GM18511 (cell line): ENCODE measurements around the gene KIFC3.
"Not testable (repeated sequence)": the region's sequence is repeated elsewhere in the genome, so short reads cannot be mapped to it uniquely, and the experiment has no call there.

Experiments
- ATAC-seq: cut with Tn5 transposase; IDR thresholded peaks from one replicate; pipeline ENCODE4 v1.9.1; 2021; ENCODE audit warnings: mild to moderate bottlenecking, moderate library complexity; ENCODE audit not compliant: unreplicated experiment

KIFC3 gene

DNA sequence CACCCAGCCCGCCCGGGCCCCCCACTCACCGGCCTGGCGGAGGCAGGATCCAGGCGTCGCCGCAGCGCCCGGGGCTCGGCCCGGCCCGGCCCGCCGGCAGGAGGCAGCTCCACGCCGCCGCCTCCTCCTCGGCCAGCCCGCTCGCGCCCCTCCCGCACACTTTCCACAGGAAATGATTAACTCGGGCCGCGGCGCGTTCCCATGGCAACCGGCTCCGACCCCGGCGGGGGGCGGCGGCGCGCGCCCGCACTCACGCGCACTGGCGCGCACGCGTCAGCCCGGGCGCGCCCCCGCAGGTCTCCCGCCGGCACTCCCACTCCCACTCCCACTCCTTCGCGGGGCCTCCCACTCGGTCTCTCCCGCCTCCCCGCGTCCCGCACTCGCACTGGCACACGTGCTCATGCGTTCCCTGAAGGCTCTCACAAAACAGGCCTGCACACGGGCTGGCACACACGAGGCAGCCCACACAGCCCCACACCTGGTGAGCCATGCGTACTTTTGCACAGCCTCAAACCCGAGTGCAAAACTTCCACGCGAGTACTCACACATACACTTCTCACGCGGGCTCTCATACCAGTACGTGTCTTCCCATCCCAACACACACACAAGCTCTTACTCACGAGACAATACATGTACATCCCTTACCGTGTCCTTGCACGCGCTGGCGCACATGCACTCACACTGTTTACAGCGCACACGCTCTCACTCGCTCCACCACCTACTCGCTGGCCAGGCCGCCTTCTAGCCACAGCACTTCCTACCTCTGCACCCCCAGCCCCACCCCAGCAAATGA lies at the start of gene KIFC3:
Gene KIFC3 (minus strand): TSS at position 151 of the 793 bp plus-strand sequence. CDS start 4,248 bp downstream, outside the sequence.
- ATAC-seq: peak; percentile 58

DNA sequence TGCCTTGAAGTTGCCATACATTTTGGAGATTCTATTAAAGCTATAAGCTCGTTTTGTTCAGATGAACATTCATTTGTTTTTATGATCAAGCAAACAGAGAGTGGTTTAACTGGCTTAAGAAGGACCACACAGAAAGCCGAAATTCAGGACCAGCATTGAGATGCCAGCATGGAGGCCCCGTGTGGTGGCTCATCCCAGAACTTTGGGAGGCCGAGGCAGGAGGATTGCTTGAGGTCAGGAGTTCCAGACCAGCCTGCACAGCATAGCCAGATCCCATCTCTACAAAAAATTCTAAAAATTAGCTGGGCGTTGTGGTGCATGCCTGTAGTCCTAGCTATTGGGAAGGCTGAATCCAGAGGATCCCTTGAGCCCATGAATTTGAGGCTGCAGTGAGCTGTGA lies 45.9 kb upstream of the KIFC3 start:
- no peak for ATAC-seq

GRCh38 chr16:57846931-57847330 lies 44.6 kb upstream of the KIFC3 start:
- ATAC-seq: not testable (repeated sequence)

DNA sequence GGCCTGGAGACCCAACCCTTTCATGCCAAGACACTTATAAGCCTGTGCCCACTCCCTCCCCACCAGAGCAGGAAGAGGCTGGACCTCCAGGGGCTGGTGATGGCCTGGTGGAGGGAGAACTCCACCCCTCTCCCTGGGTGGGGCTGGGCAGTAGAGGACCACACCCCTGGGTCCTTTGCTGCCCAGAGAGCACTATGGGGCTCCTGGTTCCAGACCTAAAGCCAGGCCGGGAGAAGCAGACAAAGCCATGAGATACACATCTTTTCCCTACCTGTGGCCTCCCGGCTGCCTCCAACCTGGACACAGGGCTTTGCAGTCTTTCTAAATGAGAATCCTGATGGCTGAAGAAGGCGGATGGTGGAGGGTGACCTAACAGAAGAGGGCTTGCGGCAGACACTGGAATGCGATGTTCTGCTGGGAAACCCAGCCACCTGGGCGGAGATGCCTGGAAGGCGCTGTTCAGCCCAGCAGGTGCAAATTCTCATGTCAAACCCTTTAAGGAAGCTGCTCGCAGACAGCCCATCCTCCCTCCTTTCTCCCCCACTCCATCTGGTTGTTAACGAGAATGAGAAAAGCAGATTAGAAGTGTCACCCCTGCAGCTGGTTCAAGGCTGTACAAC lies 43.9 kb upstream of the KIFC3 start:
- peak; percentile 85 for ATAC-seq

DNA sequence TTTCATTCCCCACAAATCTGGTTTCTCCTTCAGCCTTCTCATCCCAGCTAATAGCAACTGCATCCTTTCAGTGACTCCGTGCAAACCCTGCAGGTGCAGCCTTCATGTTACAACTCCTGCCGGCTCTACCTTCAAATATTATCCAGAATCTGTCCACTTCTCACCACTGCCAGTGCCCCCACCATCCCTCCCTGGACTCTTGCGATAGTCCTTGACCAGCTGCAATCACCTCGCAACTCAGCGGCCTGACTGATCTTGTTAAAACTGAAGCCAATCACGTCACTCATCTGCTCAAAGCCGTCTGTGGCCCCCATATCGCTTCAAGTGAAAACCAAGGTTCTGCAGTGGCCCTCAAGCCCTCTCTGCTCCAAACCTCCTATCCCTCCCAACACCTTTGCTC lies 42.8 kb upstream of the KIFC3 start:
- ATAC-seq: no peak

DNA sequence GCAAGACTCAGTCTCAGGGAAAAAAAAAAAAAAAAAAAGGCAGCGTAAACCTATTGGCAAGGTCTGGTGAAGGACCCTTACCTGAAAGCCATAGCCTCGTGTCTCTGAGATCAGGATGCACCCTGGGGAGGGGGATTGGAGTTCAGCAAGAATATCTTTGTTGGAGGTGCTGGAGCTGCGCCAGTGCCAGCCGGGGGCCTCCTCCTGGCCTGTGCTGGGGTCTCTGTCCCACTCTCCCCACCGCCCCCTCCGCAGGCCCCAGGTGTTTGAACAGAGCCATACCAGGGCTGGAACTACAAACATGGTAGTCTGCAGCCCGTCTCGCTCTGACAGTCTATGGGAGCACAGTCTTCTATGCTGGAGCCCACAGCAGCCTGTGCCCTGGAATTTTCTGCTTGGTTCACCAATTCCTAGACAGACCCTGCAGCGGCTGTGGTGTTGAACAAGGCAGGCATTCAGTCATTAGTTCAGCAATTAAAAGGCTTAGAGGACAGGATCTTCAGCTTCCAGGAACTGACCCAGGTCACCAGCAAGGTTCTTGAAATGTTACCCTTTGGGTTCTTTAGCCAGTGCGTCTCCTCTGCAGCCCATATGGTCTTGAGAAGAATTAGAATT lies 42.2 kb upstream of the KIFC3 start:
- ATAC-seq: no peak

DNA sequence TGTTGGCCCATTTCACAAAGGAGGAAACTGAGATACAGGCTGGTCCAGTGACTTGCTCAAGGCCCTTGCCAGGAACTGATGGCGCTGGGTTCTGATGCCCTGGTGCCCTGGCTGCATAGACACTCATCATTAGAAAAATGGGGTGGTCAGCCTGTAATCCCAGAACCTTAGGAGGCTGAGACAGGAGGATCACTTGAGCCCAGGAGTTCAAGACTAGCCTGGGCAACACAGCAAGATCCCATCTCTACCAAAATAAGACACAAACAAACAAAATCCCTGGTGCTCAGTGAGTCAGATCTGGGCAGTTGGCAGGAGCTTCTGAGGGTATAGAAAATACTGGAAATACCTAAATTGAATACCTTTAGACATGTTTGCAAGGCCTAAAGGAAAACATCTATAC lies 41.1 kb upstream of the KIFC3 start:
- ATAC-seq: no peak

GRCh38 chr16:57842601-57843000 lies 40.3 kb upstream of the KIFC3 start:
- no peak for ATAC-seq

DNA sequence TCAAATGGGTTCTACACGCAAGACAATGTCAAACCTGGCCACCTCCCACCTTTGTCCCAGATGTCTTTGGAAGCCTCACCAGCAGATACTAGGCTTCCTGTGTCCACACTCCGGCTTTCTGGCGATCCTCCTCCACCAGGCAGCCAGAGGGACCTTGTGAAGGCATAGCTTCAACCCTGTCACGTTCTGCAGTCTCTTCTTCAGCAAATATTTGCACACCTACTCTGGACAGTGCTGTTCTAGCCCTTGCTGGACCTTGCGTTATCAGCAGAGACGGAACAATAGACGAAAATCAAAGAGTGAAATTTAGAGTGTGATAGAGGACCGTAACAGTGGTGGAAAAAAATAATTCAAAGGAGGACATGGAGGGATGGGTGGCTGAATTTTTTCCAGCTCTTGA lies 38.5 kb upstream of the KIFC3 start:
- no peak for ATAC-seq

DNA sequence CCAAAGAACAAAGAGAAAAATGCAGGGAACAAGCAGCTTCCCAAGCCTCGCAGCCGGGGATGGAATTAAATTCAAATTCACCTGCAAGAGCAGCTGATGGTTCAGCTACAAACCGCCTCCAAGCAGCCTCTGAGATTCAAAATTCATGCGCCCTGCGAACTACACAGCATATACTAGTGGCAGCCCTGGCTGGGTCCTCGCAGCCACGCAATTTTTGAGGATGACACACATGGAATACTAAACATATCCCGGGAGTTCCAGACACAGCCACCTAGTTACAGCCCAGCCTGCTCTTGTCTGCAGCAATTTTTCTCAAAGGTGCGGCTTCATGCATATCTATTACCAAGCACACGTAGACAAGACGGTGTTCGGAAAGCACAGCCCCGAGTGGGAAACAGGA lies 35.9 kb upstream of the KIFC3 start:
- ATAC-seq: no peak

DNA sequence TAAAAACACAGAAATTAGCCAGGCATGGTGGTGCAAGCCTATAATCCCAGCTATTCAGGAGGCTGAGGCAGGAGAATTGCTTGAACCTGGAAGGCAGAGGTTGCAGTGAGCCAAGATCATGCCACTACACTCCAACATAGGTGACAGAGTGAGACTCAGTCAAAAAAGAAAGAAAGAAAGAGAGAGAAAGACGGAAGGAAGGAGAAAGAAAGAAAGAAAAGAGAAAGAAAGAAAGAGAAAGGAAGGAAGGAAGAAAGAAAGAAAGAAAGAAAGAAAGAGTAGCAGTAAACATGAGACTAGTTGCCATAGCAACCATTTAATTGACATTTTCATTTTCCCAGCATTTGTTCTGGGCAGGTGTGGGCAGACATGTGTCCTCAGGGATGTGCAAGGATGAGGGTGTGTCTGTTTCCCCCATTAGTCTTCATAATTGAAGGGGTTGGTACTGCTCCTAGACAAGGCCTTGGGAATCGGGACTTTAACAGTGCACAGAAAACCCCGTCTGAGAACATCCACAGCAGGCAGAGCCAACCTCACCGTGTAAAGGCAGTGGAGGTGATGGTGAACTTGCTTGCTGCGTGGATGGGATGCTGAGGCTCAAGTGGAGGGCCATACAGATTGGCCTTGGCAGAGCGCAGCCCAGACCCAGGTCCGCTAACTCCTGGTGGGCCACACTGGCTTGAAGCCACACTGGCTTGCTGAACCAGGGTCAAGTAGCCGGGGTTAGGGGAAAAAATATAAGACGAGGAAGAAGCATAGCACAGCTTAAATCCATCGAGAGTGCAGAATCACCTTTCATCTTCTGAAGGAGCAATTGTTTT lies 35.2 kb upstream of the KIFC3 start:
- ATAC-seq: no peak

DNA sequence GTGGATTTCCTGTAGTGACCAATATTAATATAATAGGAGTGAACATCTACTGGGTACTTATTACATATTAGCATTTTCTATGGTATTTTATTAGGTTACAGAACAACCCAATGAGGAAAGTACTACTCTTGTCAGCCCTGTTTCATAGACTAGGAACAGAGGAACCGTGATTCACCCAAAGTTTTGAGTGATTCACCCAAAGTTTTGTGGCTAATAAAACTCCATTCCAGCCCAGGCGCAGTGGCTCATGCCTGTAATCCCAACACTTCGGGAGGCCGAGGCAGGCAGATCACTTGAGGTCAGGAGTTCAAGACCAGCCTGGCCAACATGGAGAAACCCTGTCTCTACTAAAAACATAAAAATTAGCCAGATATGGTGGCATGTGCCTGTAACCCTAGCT lies 33.1 kb upstream of the KIFC3 start:
- not testable (repeated sequence) for ATAC-seq

DNA sequence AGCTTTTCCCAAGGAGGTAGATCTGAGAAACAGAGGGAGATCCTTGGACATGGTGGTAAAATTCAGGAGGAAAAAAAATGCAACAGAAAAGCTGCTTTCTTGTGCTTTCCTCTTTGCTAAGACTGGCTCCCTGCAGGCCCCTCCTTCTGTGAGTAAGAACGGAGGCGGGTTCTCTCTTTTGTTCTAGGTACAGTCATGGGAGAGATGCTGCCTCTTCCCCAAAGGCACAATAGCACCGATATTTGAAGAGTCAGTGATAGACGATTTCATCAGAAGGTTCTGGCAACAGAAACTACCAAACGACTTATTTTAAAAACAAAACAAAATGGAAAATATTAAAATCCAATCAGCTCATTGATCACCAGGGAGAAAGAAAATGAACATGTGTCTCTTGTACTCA lies 32.6 kb upstream of the KIFC3 start:
- no peak for ATAC-seq

GRCh38 chr16:57830890-57831484 lies 28.7 kb upstream of the KIFC3 start:
- no peak for ATAC-seq

GRCh38 chr16:57829969-57830360 lies 27.7 kb upstream of the KIFC3 start:
- ATAC-seq: no peak

GRCh38 chr16:57828272-57829161 lies 26.2 kb upstream of the KIFC3 start:
- no peak for ATAC-seq

DNA sequence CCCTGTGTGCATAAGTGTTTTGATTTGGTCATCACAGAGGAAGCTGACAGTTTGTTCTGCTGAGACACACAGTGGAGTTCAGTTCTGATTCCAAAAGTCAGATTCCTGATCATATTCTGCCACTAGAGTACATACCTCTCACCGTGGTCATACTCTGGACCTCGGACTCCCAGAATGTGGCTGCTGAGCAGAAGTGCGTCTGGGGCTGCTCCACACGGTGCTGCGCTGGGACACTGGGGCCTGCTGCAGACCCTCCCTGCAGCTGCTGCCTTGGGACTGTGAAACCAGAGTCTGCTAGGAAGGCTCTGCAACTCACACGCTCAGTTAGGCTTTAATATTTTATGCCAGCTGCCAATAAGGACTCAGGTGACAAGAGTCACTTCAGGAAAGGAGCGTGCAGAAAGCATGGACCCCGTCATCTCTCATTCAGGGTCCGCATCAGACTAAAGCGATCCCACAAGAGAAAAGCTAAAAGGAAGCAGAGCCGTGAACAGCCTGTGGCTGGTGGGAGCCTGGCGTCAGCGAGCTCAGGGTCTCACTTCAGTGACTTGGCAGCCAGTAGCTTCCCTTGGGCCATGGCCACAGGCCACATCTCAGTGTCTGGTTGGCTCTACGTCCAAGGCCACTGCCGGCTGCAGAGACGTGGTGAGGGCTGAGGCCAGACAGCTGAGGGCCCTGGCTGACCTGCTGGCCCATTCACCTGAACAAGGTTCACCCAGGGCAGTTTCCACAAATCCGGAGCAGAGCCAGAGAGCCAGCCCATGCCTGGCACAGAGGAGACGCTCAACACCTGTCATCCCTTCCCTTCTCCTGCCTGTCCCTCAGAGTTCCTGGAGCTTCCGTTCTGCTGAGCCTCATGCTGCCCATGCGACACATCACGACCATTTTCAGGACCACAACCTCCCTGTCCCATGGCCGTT lies 24.7 kb upstream of the KIFC3 start:
- ATAC-seq: no peak

- ATAC-seq: no peak
These were observed 23.8 kb upstream of the KIFC3 start for GRCh38 chr16:57826052-57826451.
